Measurements from ENCODE around the gene PCDHB16. TPM values are rescaled to one million over a fixed set of nuclear protein-coding genes. Genes with fewer than 3 reads are reported as not detected.

Gene PCDHB16
- polyA plus RNA-seq (2.1 and 2.8 TPM in 2 replicates), polyA minus RNA-seq (9.0 and 11.9 TPM in 2 replicates)

DNA sequence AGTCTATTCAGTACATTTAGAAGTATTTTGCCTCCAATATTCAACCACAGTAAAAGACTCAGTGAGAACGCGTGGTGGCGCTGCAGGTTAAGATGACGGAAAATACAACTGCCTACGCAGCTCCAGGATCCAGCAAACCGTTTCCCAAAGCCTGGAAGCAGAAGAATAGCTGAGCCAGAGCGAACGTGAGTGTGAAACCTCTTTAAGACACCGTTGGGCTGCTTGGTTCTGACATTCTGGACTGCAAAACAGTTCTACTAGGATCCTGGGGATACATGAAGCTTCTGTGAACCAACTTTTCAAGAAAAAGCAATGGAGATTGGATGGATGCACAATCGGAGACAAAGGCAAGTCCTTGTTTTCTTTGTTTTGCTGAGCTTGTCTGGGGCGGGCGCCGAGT is at the start of gene PCDHB16:
TSS of gene PCDHB16 (plus strand) at position 140 of the 400 bp plus-strand sequence. CDS start at position 313, 173 bp downstream.
- H3F3A ChIP-seq (ENCODE audit: insufficient read depth, low read length, poor library complexity, severe bottlenecking): no peaks in the 10 kb centered on the region
- H3K27ac ChIP-seq (ENCODE audit: low read length): peak within 1 kb of the TSS; percentile 54
- no peaks in the 10 kb centered on the region for H3K9me2 ChIP-seq (ENCODE audit: insufficient read depth, low read length)
- no peaks in the 10 kb centered on the region for H3K79me2 ChIP-seq (replicated peaks; ENCODE audit: insufficient read depth, low read length)
- no peaks in the 10 kb centered on the region for H3K27me3 ChIP-seq (ENCODE audit: insufficient read depth, low read depth, low read length)
- H3K9me3 ChIP-seq (ENCODE audit: low read length): peaks cover 7% of the 10 kb centered on the region
- no peaks in the 10 kb centered on the region for H3K36me3 ChIP-seq (ENCODE audit: insufficient read depth, low read length)
- peak within 1 kb of the TSS; percentile 58 for H3K4me3 ChIP-seq (ENCODE audit: low read length)
- TF ChIP-seq EP300 (conservative IDR thresholded peaks at IDR 0.05; ENCODE audit: poor library complexity, severe bottlenecking) (no peak), RAD21 (conservative IDR thresholded peaks at IDR 0.05) (peak; percentile 58), SMC3 (conservative IDR thresholded peaks at IDR 0.05; ENCODE audit: poor library complexity) (peak; percentile 47), TAF1 (IDR thresholded peaks at IDR 0.05; ENCODE audit: low read depth) (no peak), EZH2 (IDR thresholded peaks at IDR 0.05; ENCODE audit: borderline replicate concordance, insufficient read depth, low read length, poor library complexity, severe bottlenecking) (no peak), POLR2AphosphoS5 (IDR thresholded peaks at IDR 0.05) (peak; percentile 20), MXI1 (conservative IDR thresholded peaks at IDR 0.05; ENCODE audit: poor library complexity, severe bottlenecking) (no peak)
- TF ChIP-seq, protein P1, sequence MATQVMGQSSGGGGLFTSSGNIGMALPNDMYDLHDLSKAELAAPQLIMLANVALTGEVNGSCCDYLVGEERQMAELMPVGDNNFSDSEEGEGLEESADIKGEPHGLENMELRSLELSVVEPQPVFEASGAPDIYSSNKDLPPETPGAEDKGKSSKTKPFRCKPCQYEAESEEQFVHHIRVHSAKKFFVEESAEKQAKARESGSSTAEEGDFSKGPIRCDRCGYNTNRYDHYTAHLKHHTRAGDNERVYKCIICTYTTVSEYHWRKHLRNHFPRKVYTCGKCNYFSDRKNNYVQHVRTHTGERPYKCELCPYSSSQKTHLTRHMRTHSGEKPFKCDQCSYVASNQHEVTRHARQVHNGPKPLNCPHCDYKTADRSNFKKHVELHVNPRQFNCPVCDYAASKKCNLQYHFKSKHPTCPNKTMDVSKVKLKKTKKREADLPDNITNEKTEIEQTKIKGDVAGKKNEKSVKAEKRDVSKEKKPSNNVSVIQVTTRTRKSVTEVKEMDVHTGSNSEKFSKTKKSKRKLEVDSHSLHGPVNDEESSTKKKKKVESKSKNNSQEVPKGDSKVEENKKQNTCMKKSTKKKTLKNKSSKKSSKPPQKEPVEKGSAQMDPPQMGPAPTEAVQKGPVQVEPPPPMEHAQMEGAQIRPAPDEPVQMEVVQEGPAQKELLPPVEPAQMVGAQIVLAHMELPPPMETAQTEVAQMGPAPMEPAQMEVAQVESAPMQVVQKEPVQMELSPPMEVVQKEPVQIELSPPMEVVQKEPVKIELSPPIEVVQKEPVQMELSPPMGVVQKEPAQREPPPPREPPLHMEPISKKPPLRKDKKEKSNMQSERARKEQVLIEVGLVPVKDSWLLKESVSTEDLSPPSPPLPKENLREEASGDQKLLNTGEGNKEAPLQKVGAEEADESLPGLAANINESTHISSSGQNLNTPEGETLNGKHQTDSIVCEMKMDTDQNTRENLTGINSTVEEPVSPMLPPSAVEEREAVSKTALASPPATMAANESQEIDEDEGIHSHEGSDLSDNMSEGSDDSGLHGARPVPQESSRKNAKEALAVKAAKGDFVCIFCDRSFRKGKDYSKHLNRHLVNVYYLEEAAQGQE (IDR thresholded peaks at IDR 0.05; ENCODE audit: borderline replicate concordance): no peak
- TF ChIP-seq, protein P2, sequence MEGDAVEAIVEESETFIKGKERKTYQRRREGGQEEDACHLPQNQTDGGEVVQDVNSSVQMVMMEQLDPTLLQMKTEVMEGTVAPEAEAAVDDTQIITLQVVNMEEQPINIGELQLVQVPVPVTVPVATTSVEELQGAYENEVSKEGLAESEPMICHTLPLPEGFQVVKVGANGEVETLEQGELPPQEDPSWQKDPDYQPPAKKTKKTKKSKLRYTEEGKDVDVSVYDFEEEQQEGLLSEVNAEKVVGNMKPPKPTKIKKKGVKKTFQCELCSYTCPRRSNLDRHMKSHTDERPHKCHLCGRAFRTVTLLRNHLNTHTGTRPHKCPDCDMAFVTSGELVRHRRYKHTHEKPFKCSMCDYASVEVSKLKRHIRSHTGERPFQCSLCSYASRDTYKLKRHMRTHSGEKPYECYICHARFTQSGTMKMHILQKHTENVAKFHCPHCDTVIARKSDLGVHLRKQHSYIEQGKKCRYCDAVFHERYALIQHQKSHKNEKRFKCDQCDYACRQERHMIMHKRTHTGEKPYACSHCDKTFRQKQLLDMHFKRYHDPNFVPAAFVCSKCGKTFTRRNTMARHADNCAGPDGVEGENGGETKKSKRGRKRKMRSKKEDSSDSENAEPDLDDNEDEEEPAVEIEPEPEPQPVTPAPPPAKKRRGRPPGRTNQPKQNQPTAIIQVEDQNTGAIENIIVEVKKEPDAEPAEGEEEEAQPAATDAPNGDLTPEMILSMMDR (IDR thresholded peaks at IDR 0.05; ENCODE audit: poor library complexity, severe bottlenecking): peak; percentile 55
- no peak within 1 kb of the TSS for H3K4me2 ChIP-seq (ENCODE audit: low read length)
- peak within 1 kb of the TSS; percentile 41 for H3K9ac ChIP-seq (ENCODE audit: low read length)
- H4K20me1 ChIP-seq (ENCODE audit: insufficient read depth): no peaks in the 10 kb centered on the region
- H2AFZ ChIP-seq (ENCODE audit: low read depth, low read length): no peak within 1 kb of the TSS

DNA sequence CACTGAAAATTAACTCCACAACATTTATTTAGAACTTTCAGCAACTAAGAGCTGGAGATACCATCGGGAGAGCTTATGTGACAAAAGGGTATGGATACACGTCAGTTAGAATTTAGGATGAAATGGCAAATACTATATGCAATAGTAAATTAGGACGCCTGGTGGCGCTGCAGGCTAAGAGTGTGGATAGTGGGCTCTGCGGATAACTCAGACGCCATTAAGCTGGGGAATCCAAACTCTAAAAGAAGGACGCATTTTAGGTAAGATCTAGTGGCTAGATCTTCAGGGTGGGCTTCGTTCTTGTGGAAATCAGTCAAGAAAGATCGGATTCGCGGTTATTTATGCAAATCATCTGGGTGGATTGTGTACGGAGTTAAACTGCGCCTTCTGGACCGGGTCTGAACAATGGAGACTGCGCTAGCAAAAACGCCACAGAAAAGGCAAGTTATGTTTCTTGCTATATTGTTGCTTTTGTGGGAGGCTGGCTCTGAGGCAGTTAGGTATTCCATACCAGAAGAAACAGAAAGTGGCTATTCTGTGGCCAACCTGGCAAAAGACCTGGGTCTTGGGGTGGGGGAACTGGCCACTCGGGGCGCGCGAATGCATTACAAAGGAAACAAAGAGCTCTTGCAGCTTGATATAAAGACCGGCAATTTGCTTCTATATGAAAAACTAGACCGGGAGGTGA is 47.0 kb upstream of the PCDHB16 start, which contains the start of gene PCDHB5:
TSS of gene PCDHB5 (plus strand) at position 177 of the 688 bp plus-strand sequence. CDS start at position 406, 229 bp downstream.
- peaks cover 13% of the 10 kb centered on the region for H3K36me3 ChIP-seq (ENCODE audit: insufficient read depth, low read length)
- H2AFZ ChIP-seq (ENCODE audit: low read depth, low read length): no peak within 1 kb of the TSS
- H3K9me2 ChIP-seq (ENCODE audit: insufficient read depth, low read length): no peaks in the 10 kb centered on the region
- no peaks in the 10 kb centered on the region for H3K79me2 ChIP-seq (replicated peaks; ENCODE audit: insufficient read depth, low read length)
- H3K27me3 ChIP-seq (ENCODE audit: insufficient read depth, low read depth, low read length): no peaks in the 10 kb centered on the region
- no peaks in the 10 kb centered on the region for H4K20me1 ChIP-seq (ENCODE audit: insufficient read depth)
- no peak within 1 kb of the TSS for H3K4me2 ChIP-seq (ENCODE audit: low read length)
- peak within 1 kb of the TSS; percentile 6 for H3K4me3 ChIP-seq (ENCODE audit: low read length)
- H3K9ac ChIP-seq (ENCODE audit: low read length): no peak within 1 kb of the TSS
- H3K27ac ChIP-seq (ENCODE audit: low read length): no peak within 1 kb of the TSS
- TF ChIP-seq, protein P2 (IDR thresholded peaks at IDR 0.05; ENCODE audit: poor library complexity, severe bottlenecking): peak; percentile 21
- no peak for TF ChIP-seq EP300 (conservative IDR thresholded peaks at IDR 0.05; ENCODE audit: poor library complexity, severe bottlenecking)
- TF ChIP-seq EZH2 (IDR thresholded peaks at IDR 0.05; ENCODE audit: borderline replicate concordance, insufficient read depth, low read length, poor library complexity, severe bottlenecking): no peak
- H3K9me3 ChIP-seq (ENCODE audit: low read length): peaks cover 42% of the 10 kb centered on the region
- H3F3A ChIP-seq (ENCODE audit: insufficient read depth, low read length, poor library complexity, severe bottlenecking): no peaks in the 10 kb centered on the region

Data from neural cell (in vitro differentiated cells).